ENCODE results near the gene GPR39.

Gene GPR39

GRCh38 chr2:132488491-132488890 is 71.9 kb downstream of the GPR39 start:
- no peaks in the 10 kb centered on the region for H3K79me2 ChIP-seq (ENCODE audit: control insufficient read depth, insufficient read depth, low read length, unreplicated experiment)
- no peaks in the 10 kb centered on the region for H3K36me3 ChIP-seq (ENCODE audit: insufficient read depth, low read length)
- no peak overlapping the region for H3K27ac ChIP-seq (ENCODE audit: low read depth, low read length)
- no peak overlapping the region for H3K4me3 ChIP-seq (ENCODE audit: low read depth, low read length)
- H2AFZ ChIP-seq (ENCODE audit: low read length, unreplicated experiment) = no peak overlapping the region
- no peaks in the 10 kb centered on the region for H3K27me3 ChIP-seq (ENCODE audit: insufficient read depth, low read length)
- H3K4me1 ChIP-seq (ENCODE audit: control insufficient read depth, insufficient read depth, low read length, unreplicated experiment) = no peaks in the 10 kb centered on the region

DNA sequence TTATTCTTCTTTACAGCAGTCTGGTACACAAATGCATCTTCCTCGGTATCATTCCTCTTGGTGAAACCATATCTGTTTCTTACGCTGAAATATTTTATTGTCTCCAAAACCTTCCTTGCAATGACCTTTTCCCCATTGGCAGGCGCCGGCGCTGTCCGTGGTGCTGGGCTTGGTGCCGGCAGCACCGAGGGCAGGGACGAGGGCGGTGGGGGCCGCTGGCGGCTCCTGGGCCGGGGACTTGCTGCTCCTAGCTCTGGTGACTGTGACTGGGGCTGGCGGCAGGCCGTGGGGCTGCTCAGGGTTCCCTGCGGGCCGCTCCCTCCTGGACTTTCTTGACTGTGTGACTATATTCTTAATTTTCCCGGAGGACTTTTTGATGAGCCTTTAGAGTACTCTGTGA is 72.5 kb downstream of the GPR39 start:
- no peaks in the 10 kb centered on the region for H3K36me3 ChIP-seq (ENCODE audit: insufficient read depth, low read length)
- no peak overlapping the region for H3K27ac ChIP-seq (ENCODE audit: low read depth, low read length)
- H3K4me1 ChIP-seq (ENCODE audit: control insufficient read depth, insufficient read depth, low read length, unreplicated experiment) = no peaks in the 10 kb centered on the region
- H3K79me2 ChIP-seq (ENCODE audit: control insufficient read depth, insufficient read depth, low read length, unreplicated experiment) = no peaks in the 10 kb centered on the region
- no peak overlapping the region for H3K4me3 ChIP-seq (ENCODE audit: low read depth, low read length)
- no peak overlapping the region for H2AFZ ChIP-seq (ENCODE audit: low read length, unreplicated experiment)
- no peaks in the 10 kb centered on the region for H3K27me3 ChIP-seq (ENCODE audit: insufficient read depth, low read length)

GRCh38 chr2:132495881-132496280 is 79.3 kb downstream of the GPR39 start:
- Histone ChIP-seq H3K79me2 (ENCODE audit: control insufficient read depth, insufficient read depth, low read length, unreplicated experiment) (no peaks in the 10 kb centered on the region), H3K36me3 (ENCODE audit: insufficient read depth, low read length) (no peaks in the 10 kb centered on the region), H2AFZ (ENCODE audit: low read length, unreplicated experiment) (no peak overlapping the region), H3K27me3 (ENCODE audit: insufficient read depth, low read length) (no peaks in the 10 kb centered on the region), H3K27ac (ENCODE audit: low read depth, low read length) (no peak overlapping the region), H3K4me1 (ENCODE audit: control insufficient read depth, insufficient read depth, low read length, unreplicated experiment) (no peaks in the 10 kb centered on the region), H3K4me3 (ENCODE audit: low read depth, low read length) (no peak overlapping the region)

GRCh38 chr2:132496555-132496954 is 80.0 kb downstream of the GPR39 start:
- Histone ChIP-seq H3K36me3 (ENCODE audit: insufficient read depth, low read length) (no peaks in the 10 kb centered on the region), H3K27me3 (ENCODE audit: insufficient read depth, low read length) (no peaks in the 10 kb centered on the region), H2AFZ (ENCODE audit: low read length, unreplicated experiment) (no peak overlapping the region), H3K27ac (ENCODE audit: low read depth, low read length) (no peak overlapping the region), H3K79me2 (ENCODE audit: control insufficient read depth, insufficient read depth, low read length, unreplicated experiment) (no peaks in the 10 kb centered on the region), H3K4me1 (ENCODE audit: control insufficient read depth, insufficient read depth, low read length, unreplicated experiment) (no peaks in the 10 kb centered on the region), H3K4me3 (ENCODE audit: low read depth, low read length) (no peak overlapping the region)

DNA sequence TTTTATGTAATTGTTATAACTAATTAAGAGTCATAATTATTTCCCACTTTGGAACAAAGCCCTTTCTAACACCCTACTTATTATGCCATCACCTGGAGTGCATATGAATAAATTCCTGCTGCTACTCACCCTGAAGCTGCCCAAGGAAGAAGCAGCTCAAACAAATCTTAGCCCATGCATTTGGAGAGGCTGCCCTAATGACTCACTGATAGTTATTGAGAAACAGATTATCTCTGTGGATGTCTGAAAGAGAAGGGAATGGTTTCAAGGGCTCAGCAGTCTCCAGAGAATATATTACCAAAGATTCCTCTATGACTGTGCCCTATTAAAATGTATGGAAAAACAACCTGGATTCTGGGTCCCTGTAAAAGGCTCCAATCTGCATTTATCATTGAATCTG is 81.0 kb downstream of the GPR39 start:
- H3K79me2 ChIP-seq (ENCODE audit: control insufficient read depth, insufficient read depth, low read length, unreplicated experiment) = no peaks in the 10 kb centered on the region
- H3K27me3 ChIP-seq (ENCODE audit: insufficient read depth, low read length) = no peaks in the 10 kb centered on the region
- H3K4me3 ChIP-seq (ENCODE audit: low read depth, low read length) = no peak overlapping the region
- no peaks in the 10 kb centered on the region for H3K4me1 ChIP-seq (ENCODE audit: control insufficient read depth, insufficient read depth, low read length, unreplicated experiment)
- H3K36me3 ChIP-seq (ENCODE audit: insufficient read depth, low read length) = no peaks in the 10 kb centered on the region
- no peak overlapping the region for H3K27ac ChIP-seq (ENCODE audit: low read depth, low read length)
- H2AFZ ChIP-seq (ENCODE audit: low read length, unreplicated experiment) = no peak overlapping the region

DNA sequence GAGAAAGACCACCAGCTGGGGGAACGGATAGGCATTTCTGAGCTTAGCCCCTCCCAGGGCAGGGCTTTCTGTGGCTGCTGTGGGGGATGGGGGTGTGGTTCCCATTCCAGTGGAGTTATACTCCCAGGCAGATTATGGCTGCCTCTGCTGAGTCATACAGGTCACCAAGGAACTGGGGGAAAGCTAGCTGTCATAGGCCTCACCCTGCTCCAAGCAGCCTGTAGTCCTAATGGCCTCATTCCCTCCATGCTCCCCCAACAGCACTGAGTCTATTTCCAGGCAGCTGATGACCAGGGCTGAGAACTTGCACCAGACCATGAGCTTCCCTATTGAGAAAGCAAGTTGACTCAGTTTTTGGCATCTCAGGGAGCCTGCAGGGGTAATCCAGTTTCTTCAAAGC is 87.1 kb downstream of the GPR39 start:
- Histone ChIP-seq H3K79me2 (ENCODE audit: control insufficient read depth, insufficient read depth, low read length, unreplicated experiment) (no peaks in the 10 kb centered on the region), H3K27ac (ENCODE audit: low read depth, low read length) (no peak overlapping the region), H3K36me3 (ENCODE audit: insufficient read depth, low read length) (no peaks in the 10 kb centered on the region), H3K27me3 (ENCODE audit: insufficient read depth, low read length) (no peaks in the 10 kb centered on the region), H2AFZ (ENCODE audit: low read length, unreplicated experiment) (no peak overlapping the region), H3K4me1 (ENCODE audit: control insufficient read depth, insufficient read depth, low read length, unreplicated experiment) (no peaks in the 10 kb centered on the region), H3K4me3 (ENCODE audit: low read depth, low read length) (no peak overlapping the region)

- H2AFZ ChIP-seq (ENCODE audit: low read length, unreplicated experiment) = no peak overlapping the region
- H3K27ac ChIP-seq (ENCODE audit: low read depth, low read length) = no peak overlapping the region
- H3K27me3 ChIP-seq (ENCODE audit: insufficient read depth, low read length) = no peaks in the 10 kb centered on the region
- no peaks in the 10 kb centered on the region for H3K36me3 ChIP-seq (ENCODE audit: insufficient read depth, low read length)
- H3K4me3 ChIP-seq (ENCODE audit: low read depth, low read length) = no peak overlapping the region
- no peaks in the 10 kb centered on the region for H3K4me1 ChIP-seq (ENCODE audit: control insufficient read depth, insufficient read depth, low read length, unreplicated experiment)
- no peaks in the 10 kb centered on the region for H3K79me2 ChIP-seq (ENCODE audit: control insufficient read depth, insufficient read depth, low read length, unreplicated experiment)
Measured at GRCh38 chr2:132515010-132515409, 98.4 kb downstream of the GPR39 start.

GRCh38 chr2:132517386-132517785 is 100.8 kb downstream of the GPR39 start:
- H3K27ac ChIP-seq (ENCODE audit: low read depth, low read length) = no peak overlapping the region
- H3K4me3 ChIP-seq (ENCODE audit: low read depth, low read length) = no peak overlapping the region
- no peaks in the 10 kb centered on the region for H3K4me1 ChIP-seq (ENCODE audit: control insufficient read depth, insufficient read depth, low read length, unreplicated experiment)
- no peaks in the 10 kb centered on the region for H3K27me3 ChIP-seq (ENCODE audit: insufficient read depth, low read length)
- no peak overlapping the region for H2AFZ ChIP-seq (ENCODE audit: low read length, unreplicated experiment)
- H3K79me2 ChIP-seq (ENCODE audit: control insufficient read depth, insufficient read depth, low read length, unreplicated experiment) = no peaks in the 10 kb centered on the region
- no peaks in the 10 kb centered on the region for H3K36me3 ChIP-seq (ENCODE audit: insufficient read depth, low read length)

DNA sequence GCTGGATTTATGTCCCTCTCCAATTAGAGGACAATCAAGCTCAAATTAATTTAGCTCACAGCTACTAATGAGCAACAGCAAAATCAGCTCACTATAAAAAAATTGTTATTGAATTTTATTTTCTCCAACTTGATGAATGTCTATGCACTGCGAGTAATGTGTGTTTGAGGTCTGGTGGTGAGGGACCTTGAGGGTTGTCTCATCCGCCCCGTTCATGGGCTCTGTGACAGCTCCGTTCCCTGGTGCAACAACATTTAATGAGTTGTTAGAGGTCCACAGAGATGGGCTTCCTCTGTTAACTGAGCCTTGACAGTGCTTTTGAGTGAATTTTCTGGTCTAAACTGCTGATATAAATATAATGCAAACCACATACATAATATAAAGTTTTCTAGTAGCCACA is 101.7 kb downstream of the GPR39 start:
- H3K4me3 ChIP-seq (ENCODE audit: low read depth, low read length) = no peak overlapping the region
- no peak overlapping the region for H3K27ac ChIP-seq (ENCODE audit: low read depth, low read length)
- H2AFZ ChIP-seq (ENCODE audit: low read length, unreplicated experiment) = no peak overlapping the region
- H3K36me3 ChIP-seq (ENCODE audit: insufficient read depth, low read length) = no peaks in the 10 kb centered on the region
- H3K4me1 ChIP-seq (ENCODE audit: control insufficient read depth, insufficient read depth, low read length, unreplicated experiment) = no peaks in the 10 kb centered on the region
- H3K79me2 ChIP-seq (ENCODE audit: control insufficient read depth, insufficient read depth, low read length, unreplicated experiment) = no peaks in the 10 kb centered on the region
- H3K27me3 ChIP-seq (ENCODE audit: insufficient read depth, low read length) = no peaks in the 10 kb centered on the region

- Histone ChIP-seq H3K4me3 (ENCODE audit: low read depth, low read length) (no peak overlapping the region), H3K27ac (ENCODE audit: low read depth, low read length) (no peak overlapping the region), H2AFZ (ENCODE audit: low read length, unreplicated experiment) (no peak overlapping the region), H3K79me2 (ENCODE audit: control insufficient read depth, insufficient read depth, low read length, unreplicated experiment) (no peaks in the 10 kb centered on the region), H3K4me1 (ENCODE audit: control insufficient read depth, insufficient read depth, low read length, unreplicated experiment) (no peaks in the 10 kb centered on the region), H3K36me3 (ENCODE audit: insufficient read depth, low read length) (no peaks in the 10 kb centered on the region), H3K27me3 (ENCODE audit: insufficient read depth, low read length) (no peaks in the 10 kb centered on the region)
Measured at GRCh38 chr2:132519566-132519965, 103.0 kb downstream of the GPR39 start.

DNA sequence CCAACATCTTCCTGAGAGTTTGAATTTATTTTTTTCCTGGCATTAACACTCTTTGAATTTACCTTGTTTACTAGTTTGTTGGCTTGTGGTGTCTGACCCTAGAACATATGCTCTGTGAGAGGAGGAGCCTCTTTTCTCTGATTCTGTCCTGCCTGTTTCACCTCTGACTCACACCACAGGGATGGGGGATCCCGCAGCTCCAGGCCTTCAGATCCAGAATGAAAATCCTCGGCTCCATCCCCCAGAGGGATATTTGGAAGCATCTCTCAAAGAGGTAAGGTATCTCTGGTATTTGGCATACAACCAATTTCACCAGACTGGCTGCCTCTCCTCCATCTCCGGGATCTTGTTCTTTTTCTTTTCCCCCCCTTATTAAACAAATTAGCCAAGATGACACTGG is 104.7 kb downstream of the GPR39 start:
- H2AFZ ChIP-seq (ENCODE audit: low read length, unreplicated experiment) = no peak overlapping the region
- H3K36me3 ChIP-seq (ENCODE audit: insufficient read depth, low read length) = no peaks in the 10 kb centered on the region
- no peak overlapping the region for H3K27ac ChIP-seq (ENCODE audit: low read depth, low read length)
- no peaks in the 10 kb centered on the region for H3K27me3 ChIP-seq (ENCODE audit: insufficient read depth, low read length)
- H3K4me1 ChIP-seq (ENCODE audit: control insufficient read depth, insufficient read depth, low read length, unreplicated experiment) = no peaks in the 10 kb centered on the region
- H3K79me2 ChIP-seq (ENCODE audit: control insufficient read depth, insufficient read depth, low read length, unreplicated experiment) = no peaks in the 10 kb centered on the region
- no peak overlapping the region for H3K4me3 ChIP-seq (ENCODE audit: low read depth, low read length)

DNA sequence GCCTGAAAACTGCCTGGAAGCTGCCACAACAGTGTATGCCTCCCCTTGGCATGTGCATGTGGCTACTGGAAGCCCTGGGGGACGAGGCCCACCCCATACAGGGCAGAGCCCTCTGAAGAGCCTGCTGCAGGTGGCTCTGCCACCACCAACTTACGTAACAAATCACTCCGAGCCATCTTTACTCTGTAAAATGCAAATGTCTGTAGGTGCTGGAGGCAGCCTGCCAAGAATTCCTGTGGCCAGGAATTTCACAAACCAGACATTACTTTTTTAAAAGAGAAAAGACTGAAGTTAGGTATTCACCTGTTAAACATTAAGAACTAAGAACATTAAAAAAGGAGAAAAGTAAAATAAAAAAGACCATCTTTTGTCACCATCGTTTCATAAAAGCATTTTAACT is 106.3 kb downstream of the GPR39 start:
- H3K4me3 ChIP-seq (ENCODE audit: low read depth, low read length) = no peak overlapping the region
- no peaks in the 10 kb centered on the region for H3K4me1 ChIP-seq (ENCODE audit: control insufficient read depth, insufficient read depth, low read length, unreplicated experiment)
- no peak overlapping the region for H3K27ac ChIP-seq (ENCODE audit: low read depth, low read length)
- H3K36me3 ChIP-seq (ENCODE audit: insufficient read depth, low read length) = no peaks in the 10 kb centered on the region
- H2AFZ ChIP-seq (ENCODE audit: low read length, unreplicated experiment) = no peak overlapping the region
- no peaks in the 10 kb centered on the region for H3K79me2 ChIP-seq (ENCODE audit: control insufficient read depth, insufficient read depth, low read length, unreplicated experiment)
- no peaks in the 10 kb centered on the region for H3K27me3 ChIP-seq (ENCODE audit: insufficient read depth, low read length)

Data from ACC112 (cell line).